Measurements from ENCODE around the gene CCR4.

CCR4 gene

DNA sequence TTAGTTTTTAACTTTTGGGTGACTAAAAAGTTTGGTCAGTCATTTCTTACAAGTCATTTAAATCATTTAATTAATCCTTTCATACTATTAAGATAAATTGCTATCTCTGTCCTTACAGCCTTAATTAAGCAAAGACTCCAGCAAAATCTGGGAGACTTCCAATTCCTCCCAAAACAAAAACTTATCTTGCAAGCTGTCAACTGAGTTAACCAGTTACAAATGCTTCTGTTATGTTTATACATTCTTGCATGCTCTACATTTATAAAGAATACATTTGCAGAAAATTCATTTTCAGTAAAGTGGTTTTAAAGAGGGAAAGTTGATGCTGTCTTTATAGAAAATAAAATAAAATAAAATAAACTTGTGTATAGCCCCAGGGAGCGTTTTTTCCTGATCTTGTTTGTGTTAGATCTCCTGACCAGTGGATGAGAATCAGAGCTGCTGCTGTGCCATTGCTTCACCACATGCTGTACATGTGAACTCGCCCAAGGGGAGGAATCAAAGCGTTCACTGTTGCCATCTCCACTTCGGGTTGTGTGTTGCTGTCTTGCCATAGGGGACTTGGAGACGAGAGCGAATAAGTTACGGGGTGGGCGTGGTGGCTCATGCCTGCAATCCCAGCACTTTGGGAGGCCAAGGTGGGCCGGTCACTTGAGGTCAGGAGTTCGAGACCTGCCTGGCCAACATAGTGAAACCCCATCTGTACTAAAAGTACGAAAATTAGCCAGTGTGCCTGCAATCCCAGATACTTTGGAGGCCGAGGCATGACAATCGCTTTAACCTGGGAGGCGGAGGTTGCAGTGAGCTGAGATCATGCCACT, 5.5 kb downstream of the CCR4 start:
- Histone ChIP-seq H3K27me3 (replicated peaks) (no peaks in the 10 kb centered on the region), H3K27ac (no peak overlapping the region), H3K36me3 (replicated peaks) (no peaks in the 10 kb centered on the region), H3K4me3 (ENCODE audit: low read depth, low read length) (no peak overlapping the region)
- in situ Hi-C loops (cut with HindIII; ENCODE audit: low pct_ligation_motif_present, low sequenced_read_pairs), result no loop called here
- no peak for DNase-seq
- TF ChIP-seq, protein P1, sequence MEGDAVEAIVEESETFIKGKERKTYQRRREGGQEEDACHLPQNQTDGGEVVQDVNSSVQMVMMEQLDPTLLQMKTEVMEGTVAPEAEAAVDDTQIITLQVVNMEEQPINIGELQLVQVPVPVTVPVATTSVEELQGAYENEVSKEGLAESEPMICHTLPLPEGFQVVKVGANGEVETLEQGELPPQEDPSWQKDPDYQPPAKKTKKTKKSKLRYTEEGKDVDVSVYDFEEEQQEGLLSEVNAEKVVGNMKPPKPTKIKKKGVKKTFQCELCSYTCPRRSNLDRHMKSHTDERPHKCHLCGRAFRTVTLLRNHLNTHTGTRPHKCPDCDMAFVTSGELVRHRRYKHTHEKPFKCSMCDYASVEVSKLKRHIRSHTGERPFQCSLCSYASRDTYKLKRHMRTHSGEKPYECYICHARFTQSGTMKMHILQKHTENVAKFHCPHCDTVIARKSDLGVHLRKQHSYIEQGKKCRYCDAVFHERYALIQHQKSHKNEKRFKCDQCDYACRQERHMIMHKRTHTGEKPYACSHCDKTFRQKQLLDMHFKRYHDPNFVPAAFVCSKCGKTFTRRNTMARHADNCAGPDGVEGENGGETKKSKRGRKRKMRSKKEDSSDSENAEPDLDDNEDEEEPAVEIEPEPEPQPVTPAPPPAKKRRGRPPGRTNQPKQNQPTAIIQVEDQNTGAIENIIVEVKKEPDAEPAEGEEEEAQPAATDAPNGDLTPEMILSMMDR (IDR thresholded peaks at IDR 0.05; ENCODE audit: low read depth, low read length, missing control alignments), result no peak

DNA sequence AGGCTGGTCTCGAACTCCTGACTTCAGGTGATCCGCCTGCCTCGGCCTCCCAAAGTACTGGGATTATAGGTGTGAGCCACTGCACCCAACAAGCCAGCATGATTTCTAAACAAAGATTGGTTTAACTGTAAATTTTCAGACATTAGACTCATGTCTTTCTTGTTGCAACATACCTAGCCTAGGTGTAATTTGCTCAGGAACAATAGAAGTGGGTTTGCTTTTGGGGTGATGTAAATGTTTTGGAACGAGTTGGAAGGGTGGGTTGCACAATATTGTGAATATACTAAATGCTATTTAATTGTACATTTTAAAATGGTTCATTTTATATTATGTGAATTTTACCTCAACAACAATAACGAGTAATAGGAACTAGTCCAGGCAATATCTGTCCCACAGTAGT, 7.1 kb downstream of the CCR4 start:
- no peak for DNase-seq
- in situ Hi-C loops (cut with HindIII; ENCODE audit: low pct_ligation_motif_present, low sequenced_read_pairs), result no loop called here
- Histone ChIP-seq H3K4me3 (ENCODE audit: low read depth, low read length) (no peak overlapping the region), H3K36me3 (replicated peaks) (no peaks in the 10 kb centered on the region), H3K27me3 (replicated peaks) (no peaks in the 10 kb centered on the region), H3K27ac (no peak overlapping the region)
- TF ChIP-seq, protein P1 (IDR thresholded peaks at IDR 0.05; ENCODE audit: low read depth, low read length, missing control alignments), result no peak

DNA sequence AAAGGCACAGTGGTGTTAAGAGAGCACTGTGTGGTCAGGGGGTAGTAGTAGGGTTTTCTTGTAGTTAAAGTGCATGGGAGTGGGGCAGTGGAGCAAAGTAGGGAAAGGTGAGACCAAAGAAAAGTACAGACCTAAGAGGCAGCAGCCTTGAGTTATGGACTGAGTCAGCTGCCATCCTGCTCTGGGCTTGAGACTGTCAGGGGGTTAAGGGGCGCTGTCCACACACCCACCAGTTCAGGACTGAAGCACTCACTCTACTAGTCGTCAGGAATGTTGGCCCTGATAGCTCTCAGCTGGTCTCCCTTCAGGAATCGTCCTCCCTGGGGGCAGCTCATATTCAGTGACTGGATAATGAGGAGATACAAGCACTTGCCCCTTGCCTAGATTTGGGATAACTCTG, 7.9 kb downstream of the CCR4 start:
- DNase-seq, result no peak
- H3K4me3 ChIP-seq (ENCODE audit: low read depth, low read length), result no peak overlapping the region
- no peak overlapping the region for H3K27ac ChIP-seq
- TF ChIP-seq, protein P1 (IDR thresholded peaks at IDR 0.05; ENCODE audit: low read depth, low read length, missing control alignments), result no peak
- in situ Hi-C loops (cut with HindIII; ENCODE audit: low pct_ligation_motif_present, low sequenced_read_pairs), result no loop called here
- H3K27me3 ChIP-seq (replicated peaks), result no peaks in the 10 kb centered on the region
- no peaks in the 10 kb centered on the region for H3K36me3 ChIP-seq (replicated peaks)

DNA sequence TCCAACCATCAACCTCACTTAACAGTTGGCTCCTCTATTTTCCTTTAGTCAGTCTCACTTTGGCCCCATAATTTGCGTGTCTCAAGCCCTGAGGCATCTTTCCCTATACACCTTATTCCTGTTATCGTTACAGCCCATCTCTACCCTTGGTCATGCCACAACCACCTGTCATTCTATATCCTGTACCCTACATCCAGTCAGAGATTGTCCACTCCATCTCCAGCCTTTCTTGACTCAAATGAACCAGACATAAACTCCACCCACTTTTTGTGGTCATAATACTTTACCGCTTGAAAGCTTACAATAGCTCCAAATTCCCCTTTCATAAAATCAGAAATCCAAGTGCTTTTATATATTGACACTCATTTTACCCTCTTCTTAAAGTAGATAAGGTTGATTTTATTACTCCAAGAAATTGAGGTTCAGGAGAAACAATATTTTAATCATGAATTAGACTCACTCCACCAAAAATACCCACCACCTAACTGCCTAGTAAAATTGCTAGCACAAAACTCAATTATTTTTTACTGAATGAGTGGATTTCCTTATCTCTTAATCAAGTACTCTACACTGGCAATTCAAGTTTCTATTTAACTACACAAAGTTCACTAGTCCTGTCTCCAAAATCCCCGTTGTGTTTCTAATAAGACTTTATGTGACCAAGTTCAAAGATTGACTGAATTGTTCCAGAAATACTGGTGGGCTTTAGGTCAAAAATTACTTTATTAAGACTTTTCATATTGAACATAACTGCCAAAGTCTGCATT, 9.1 kb downstream of the CCR4 start:
- TF ChIP-seq, protein P1 (IDR thresholded peaks at IDR 0.05; ENCODE audit: low read depth, low read length, missing control alignments), result no peak
- Histone ChIP-seq H3K36me3 (replicated peaks) (no peaks in the 10 kb centered on the region), H3K27ac (no peak overlapping the region), H3K27me3 (replicated peaks) (no peaks in the 10 kb centered on the region), H3K4me3 (ENCODE audit: low read depth, low read length) (no peak overlapping the region)
- in situ Hi-C loops (cut with HindIII; ENCODE audit: low pct_ligation_motif_present, low sequenced_read_pairs), result no loop called here
- DNase-seq, result no peak

GRCh38 chr3:32961189-32961715, 9.8 kb downstream of the CCR4 start:
- no peaks in the 10 kb centered on the region for H3K27me3 ChIP-seq (replicated peaks)
- DNase-seq, result no peak
- in situ Hi-C loops (cut with HindIII; ENCODE audit: low pct_ligation_motif_present, low sequenced_read_pairs), result no loop called here
- H3K36me3 ChIP-seq (replicated peaks), result no peaks in the 10 kb centered on the region
- H3K27ac ChIP-seq, result no peak overlapping the region
- H3K4me3 ChIP-seq (ENCODE audit: low read depth, low read length), result no peak overlapping the region
- TF ChIP-seq, protein P1 (IDR thresholded peaks at IDR 0.05; ENCODE audit: low read depth, low read length, missing control alignments), result no peak
